SK-N-MC (cell line): ENCODE results near the gene HBEGF.

Experiments used
- EZH2 ChIP-seq: fragments of 200-600 bp; sonication (generic); IDR thresholded peaks from one replicate; pipeline ENCODE4 v1.6.1; 2017; ENCODE audit warnings: antibody characterized with exemption
- FOXP2 ChIP-seq: optimal IDR thresholded peaks from 2 replicates; pipeline ENCODE3; 2011; ENCODE audit warnings: mild to moderate bottlenecking, moderate library complexity; ENCODE audit not compliant: insufficient read depth; ENCODE audit errors: extremely low read length, control extremely low read depth
- POLR2AphosphoS5 ChIP-seq: IDR thresholded peaks from 2 replicates; pipeline ENCODE4 v1.6.1; 2012; ENCODE audit warnings: mild to moderate bottlenecking, low read depth, low read length, borderline replicate concordance

GRCh38 chr5:140318792-140319191 lies 27.6 kb downstream of the HBEGF start:
- no peak for TF ChIP-seq POLR2AphosphoS5
- TF ChIP-seq EZH2: no peak
- TF ChIP-seq FOXP2: no peak
